Forelimb muscle (tissue), 1 donor: ENCODE measurements around the gene SIRPA. TPM values are rescaled to one million over a fixed set of nuclear protein-coding genes. Genes with fewer than 3 reads are reported as not detected.
"Not testable (repeated sequence)": the region's sequence is repeated elsewhere in the genome, so short reads cannot be mapped to it uniquely, and the experiment has no call there.

Source experiments
- DNase-seq: peaks from one replicate; pipeline ENCODE4 v3.0.0-alpha.2; 2013; ENCODE audit warnings: low read depth
- polyA plus RNA-seq: library from polyadenylated mRNA; unstranded; fragments of 120-200 nt; gene quantifications from one replicate; pipeline ENCODE4 v1.2.1, GENCODE V29; 2013; ENCODE audit not compliant: insufficient read length

SIRPA gene
- polyA plus RNA-seq, 1 donor: 29.2 TPM

GRCh38 chr20:1906361-1907051 lies 11.3 kb downstream of the SIRPA start:
- no peak for DNase-seq

- DNase-seq: no peak
These were observed 12.4 kb downstream of the SIRPA start for GRCh38 chr20:1907586-1907985.

GRCh38 chr20:1908191-1908590 lies 13.0 kb downstream of the SIRPA start:
- no peak for DNase-seq

GRCh38 chr20:1909097-1909496 lies 13.9 kb downstream of the SIRPA start:
- DNase-seq: no peak

GRCh38 chr20:1911536-1911935 lies 16.3 kb downstream of the SIRPA start:
- no peak for DNase-seq

- no peak for DNase-seq
These were observed 16.8 kb downstream of the SIRPA start for GRCh38 chr20:1912053-1912452.

GRCh38 chr20:1912646-1913045 lies 17.4 kb downstream of the SIRPA start:
- no peak for DNase-seq

GRCh38 chr20:1915233-1915632 lies 20.0 kb downstream of the SIRPA start:
- DNase-seq: not testable (repeated sequence)

GRCh38 chr20:1915725-1916124 lies 20.5 kb downstream of the SIRPA start:
- no peak for DNase-seq

GRCh38 chr20:1917786-1918185 lies 22.6 kb downstream of the SIRPA start:
- DNase-seq: no peak

- no peak for DNase-seq
These were observed 23.4 kb downstream of the SIRPA start for GRCh38 chr20:1918491-1919165.

GRCh38 chr20:1920252-1920651 lies 25.0 kb downstream of the SIRPA start:
- DNase-seq: no peak

GRCh38 chr20:1920826-1921225 lies 25.6 kb downstream of the SIRPA start:
- no peak for DNase-seq

- not testable (repeated sequence) for DNase-seq
These were observed 26.8 kb downstream of the SIRPA start for GRCh38 chr20:1921985-1922384.

GRCh38 chr20:1922786-1923185 lies 27.6 kb downstream of the SIRPA start:
- DNase-seq: no peak

- no peak for DNase-seq
These were observed 30.0 kb downstream of the SIRPA start for GRCh38 chr20:1924910-1925861.

GRCh38 chr20:1926237-1926636 lies 31.0 kb downstream of the SIRPA start:
- DNase-seq: no peak

GRCh38 chr20:1927217-1927616 lies 32.0 kb downstream of the SIRPA start:
- DNase-seq: no peak

- DNase-seq: no peak
These were observed 32.9 kb downstream of the SIRPA start for GRCh38 chr20:1928154-1928553.

GRCh38 chr20:1928782-1929181 lies 33.6 kb downstream of the SIRPA start:
- no peak for DNase-seq

- no peak for DNase-seq
These were observed 34.3 kb downstream of the SIRPA start for GRCh38 chr20:1929460-1929859.

- DNase-seq: no peak
These were observed 35.0 kb downstream of the SIRPA start for GRCh38 chr20:1930165-1930564.
